Body of pancreas (tissue), 4 donors: ENCODE data around the gene XPO1.

Source experiments
- CTCF ChIP-seq, 7 experiments: fragments of 450-650 bp in 4 of 7; fragments of 200-600 bp in 3 of 7; sonication (generic) in 3 of 7; IDR thresholded peaks; one replicate each; pipeline ENCODE4 v1.5.1; 2016 to 2019; ENCODE audit warnings: antibody characterized with exemption in 7 of 7
- POLR2A ChIP-seq, 3 donors: fragments of 450-650 bp; IDR thresholded peaks; one replicate each; pipeline ENCODE4 v1.6.1; 2016; ENCODE audit warnings: antibody characterized with exemption in 3 of 3, mild to moderate bottlenecking in 2 of 3

DNA sequence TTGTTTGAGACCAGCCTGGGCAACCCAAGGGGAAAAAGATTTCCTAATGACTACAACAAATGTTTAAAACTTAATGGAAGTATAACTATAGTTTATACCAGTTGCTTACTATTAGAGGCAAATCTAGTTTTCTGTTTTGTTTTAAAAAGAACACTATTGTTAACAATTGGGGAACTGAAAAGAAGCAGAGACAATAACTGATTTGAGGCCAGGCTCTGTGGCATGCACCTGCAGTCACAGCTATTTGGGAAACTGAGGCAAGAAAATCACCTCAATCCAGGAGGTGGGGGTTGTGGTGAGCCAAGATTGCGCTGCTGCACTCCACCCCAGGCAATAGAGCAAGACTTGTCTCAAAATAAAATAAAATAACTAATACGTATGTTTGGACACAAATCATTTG is 39.1 kb downstream of the XPO1 start:
- TF ChIP-seq CTCF (IDR thresholded peaks at IDR 0.05) (no peak), POLR2A (IDR thresholded peaks at IDR 0.05) (no peak)
